HepG2 (cell line): ENCODE measurements around the gene SAMD4A. TPM values are rescaled to one million over a fixed set of nuclear protein-coding genes. Genes with fewer than 3 reads are reported as not detected.
A peak's percentile ranks its signal among the peaks of the same experiment; 100 is the strongest.

ENCODE experiments used
- DPF2 ChIP-seq: sonication (generic); formaldehyde crosslinking; IDR thresholded peaks from 2 replicates; pipeline ENCODE4 v1.4.0; 2020; ENCODE audit warnings: mild to moderate bottlenecking, low read depth, missing genetic modification reagents, borderline replicate concordance
- DRAP1 ChIP-seq: IDR thresholded peaks from 2 replicates; pipeline ENCODE4 v1.6.1; 2016; ENCODE audit warnings: missing genetic modification reagents, missing compliant biosample characterization
- GPN1 ChIP-seq: sonication (generic); formaldehyde crosslinking; IDR thresholded peaks from 2 replicates; pipeline ENCODE4 v1.5.1; 2020; ENCODE audit warnings: missing genetic modification reagents, borderline replicate concordance
- HNF1B ChIP-seq: sonication (generic); formaldehyde crosslinking; IDR thresholded peaks from 2 replicates; pipeline ENCODE4 v1.5.1; 2020; ENCODE audit warnings: mild to moderate bottlenecking, moderate library complexity, missing genetic modification reagents
- HOXA7 ChIP-seq: sonication (generic); formaldehyde crosslinking; IDR thresholded peaks from 2 replicates; pipeline ENCODE4 v1.8.1; 2022; ENCODE audit warnings: mild to moderate bottlenecking, missing genetic modification reagents, moderate library complexity
- MAFF ChIP-seq: IDR thresholded peaks from 2 replicates; pipeline ENCODE4 v1.6.1; 2011; ENCODE audit warnings: low read depth, low read length, improper control_type of control experiment
- MATR3 ChIP-seq: sonication (generic); formaldehyde crosslinking; IDR thresholded peaks from 2 replicates; pipeline ENCODE4 v1.4.0; 2020; ENCODE audit warnings: missing genetic modification reagents
- PHF21A ChIP-seq: sonication (generic); formaldehyde crosslinking; IDR thresholded peaks from 2 replicates; pipeline ENCODE4 v1.5.0; 2020; ENCODE audit warnings: mild to moderate bottlenecking, missing genetic modification reagents
- SALL1 ChIP-seq: sonication (generic); formaldehyde crosslinking; IDR thresholded peaks from 2 replicates; pipeline ENCODE4 v1.8.0; 2022; ENCODE audit warnings: mild to moderate bottlenecking, missing genetic modification reagents
- SKI ChIP-seq: fragments of 450-650 bp; IDR thresholded peaks from one replicate; pipeline ENCODE4 v1.6.1; 2018; ENCODE audit warnings: mild to moderate bottlenecking; ENCODE audit not compliant: partially characterized antibody
- SP5 ChIP-seq: IDR thresholded peaks from 2 replicates; pipeline ENCODE4 v1.6.1; 2016; ENCODE audit warnings: low read depth, borderline replicate concordance
- TRIM24 ChIP-seq: sonication (generic); formaldehyde crosslinking; IDR thresholded peaks from 2 replicates; pipeline ENCODE4 v1.8.0; 2022; ENCODE audit warnings: mild to moderate bottlenecking, missing genetic modification reagents
- ZBTB2 ChIP-seq: sonication (generic); formaldehyde crosslinking; IDR thresholded peaks from 2 replicates; pipeline ENCODE4 v1.8.0; 2022; ENCODE audit warnings: low read depth, missing genetic modification reagents
- ZBTB26 ChIP-seq: IDR thresholded peaks from 2 replicates; pipeline ENCODE4 v1.6.1; 2016; ENCODE audit warnings: missing compliant biosample characterization, missing genetic modification reagents, borderline replicate concordance
- ZNF337 ChIP-seq: sonication (generic); formaldehyde crosslinking; IDR thresholded peaks from 2 replicates; pipeline ENCODE4 v1.5.1; 2020; ENCODE audit warnings: missing genetic modification reagents, low read depth, mild to moderate bottlenecking, borderline replicate concordance
- polyA plus RNA-seq, 8 experiments: library from polyadenylated mRNA; depleted of rRNA in 3 of 8; stranded (reverse) in 7 of 8; unstranded in 1 of 8; fragments of >200 nt; fragmentation: Illumina TruSeq in 4 of 8; extraction: Trizol in 4 of 8; gene quantifications; 2 replicates each; pipeline versions ENCODE4 v1.2.1 to v1.2.3, GENCODE V29; 2011 to 2016; ENCODE audit warnings: low read depth in 4 of 8, missing spikeins in 1 of 8, mixed read lengths in 1 of 8; ENCODE audit not compliant: insufficient read depth in 1 of 8
- total RNA-seq, 5 experiments: library from RNA; depleted of rRNA; stranded (reverse); fragments of >200 nt; fragmentation: Illumina TruSeq; extraction: Trizol; gene quantifications; 2 replicates each; pipeline ENCODE4 v1.2.3, GENCODE V29; 2016; ENCODE audit warnings: low read depth in 1 of 5
- TF ChIP-seq, protein P1 (sequence below), 2 experiments: IDR thresholded peaks; 2 replicates each; pipeline ENCODE4 v1.6.1; 2011 to 2012; ENCODE audit warnings: low read length in 2 of 2, borderline replicate concordance in 1 of 2, low read depth in 1 of 2, mild to moderate bottlenecking in 1 of 2, moderate library complexity in 1 of 2
- TF ChIP-seq, protein P2 (sequence below): sonication (generic); formaldehyde crosslinking; IDR thresholded peaks from 2 replicates; pipeline ENCODE4; 2020; ENCODE audit warnings: missing genetic modification reagents, mild to moderate bottlenecking, borderline replicate concordance

SAMD4A gene
- total and polyA plus RNA-seq, 2 of the 13 experiments (the other 11 are each of a cell fraction or from before 2014, with no cell fraction given), result 11.8 to 13.0 TPM

DNA sequence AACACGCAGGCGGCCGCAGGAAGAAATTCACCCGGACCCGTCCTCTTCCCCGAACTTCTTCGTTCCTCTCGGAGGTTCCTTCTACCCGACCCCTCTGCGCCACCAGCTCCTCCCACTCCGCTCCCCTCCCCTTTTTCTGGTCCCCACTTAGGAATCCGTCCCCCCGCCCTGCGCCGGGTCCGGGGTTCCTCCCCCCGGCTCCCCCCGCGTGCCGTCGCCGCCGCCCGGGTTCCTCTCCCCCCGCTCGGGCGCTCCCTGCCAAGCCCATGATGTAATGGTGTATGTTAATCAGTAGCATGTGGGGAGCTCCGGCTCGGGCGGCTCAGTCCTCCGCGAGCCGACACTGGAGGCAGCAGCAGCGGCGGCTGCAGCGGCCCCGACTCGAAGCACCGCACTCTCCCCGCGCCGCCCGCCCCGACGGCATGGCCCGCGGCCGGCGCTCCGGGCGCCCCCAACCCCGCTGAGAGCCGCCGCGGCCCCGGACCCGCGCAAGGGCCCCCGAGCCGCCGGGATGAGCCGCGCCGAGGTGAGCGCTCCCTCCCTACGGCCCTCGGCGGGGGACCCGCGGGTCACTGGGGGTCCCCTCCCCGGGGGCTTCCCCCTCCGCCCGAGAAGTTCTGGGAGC, 1.0 kb upstream of the SAMD4A start (continued):
- TF ChIP-seq MATR3 (CRISPR knock-in tag), result no peak
- peak; percentile 60; the same call in 1 of the 2 replicates for TF ChIP-seq PHF21A (CRISPR knock-in tag)
- TF ChIP-seq SP5 (CRISPR knock-in tag), result no peak; the same call in 1 of the 2 replicates
- peak; percentile 49; the same call in 1 of the 2 replicates for TF ChIP-seq SALL1
- TF ChIP-seq HOXA7 (CRISPR knock-in tag), result no peak
- TF ChIP-seq, protein P1, sequence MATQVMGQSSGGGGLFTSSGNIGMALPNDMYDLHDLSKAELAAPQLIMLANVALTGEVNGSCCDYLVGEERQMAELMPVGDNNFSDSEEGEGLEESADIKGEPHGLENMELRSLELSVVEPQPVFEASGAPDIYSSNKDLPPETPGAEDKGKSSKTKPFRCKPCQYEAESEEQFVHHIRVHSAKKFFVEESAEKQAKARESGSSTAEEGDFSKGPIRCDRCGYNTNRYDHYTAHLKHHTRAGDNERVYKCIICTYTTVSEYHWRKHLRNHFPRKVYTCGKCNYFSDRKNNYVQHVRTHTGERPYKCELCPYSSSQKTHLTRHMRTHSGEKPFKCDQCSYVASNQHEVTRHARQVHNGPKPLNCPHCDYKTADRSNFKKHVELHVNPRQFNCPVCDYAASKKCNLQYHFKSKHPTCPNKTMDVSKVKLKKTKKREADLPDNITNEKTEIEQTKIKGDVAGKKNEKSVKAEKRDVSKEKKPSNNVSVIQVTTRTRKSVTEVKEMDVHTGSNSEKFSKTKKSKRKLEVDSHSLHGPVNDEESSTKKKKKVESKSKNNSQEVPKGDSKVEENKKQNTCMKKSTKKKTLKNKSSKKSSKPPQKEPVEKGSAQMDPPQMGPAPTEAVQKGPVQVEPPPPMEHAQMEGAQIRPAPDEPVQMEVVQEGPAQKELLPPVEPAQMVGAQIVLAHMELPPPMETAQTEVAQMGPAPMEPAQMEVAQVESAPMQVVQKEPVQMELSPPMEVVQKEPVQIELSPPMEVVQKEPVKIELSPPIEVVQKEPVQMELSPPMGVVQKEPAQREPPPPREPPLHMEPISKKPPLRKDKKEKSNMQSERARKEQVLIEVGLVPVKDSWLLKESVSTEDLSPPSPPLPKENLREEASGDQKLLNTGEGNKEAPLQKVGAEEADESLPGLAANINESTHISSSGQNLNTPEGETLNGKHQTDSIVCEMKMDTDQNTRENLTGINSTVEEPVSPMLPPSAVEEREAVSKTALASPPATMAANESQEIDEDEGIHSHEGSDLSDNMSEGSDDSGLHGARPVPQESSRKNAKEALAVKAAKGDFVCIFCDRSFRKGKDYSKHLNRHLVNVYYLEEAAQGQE (IDR thresholded peaks at IDR 0.05; ENCODE audit: borderline replicate concordance in 1 of 2, low read depth in 1 of 2, low read length in 2 of 2), result peak in 1 of 2 experiments; percentile 13; a peak in 1 of 4 replicates
- no peak for TF ChIP-seq GPN1 (CRISPR knock-in tag)
- TF ChIP-seq ZBTB2 (CRISPR knock-in tag), result peak; percentile 69; the same call in 1 of the 2 replicates
- TF ChIP-seq SKI, result peak; percentile 20
- TF ChIP-seq DRAP1 (CRISPR knock-in tag), result 0 out of 2 replicates have a peak, but pooled peaks have one; percentile 59
- TF ChIP-seq MAFF, result no peak
- no peak for TF ChIP-seq DPF2 (CRISPR knock-in tag)
- peak; percentile 75 for TF ChIP-seq HNF1B (CRISPR knock-in tag)
- 0 out of 2 replicates have a peak, but pooled peaks have one; percentile 48 for TF ChIP-seq ZBTB26 (CRISPR knock-in tag)
- TF ChIP-seq, protein P2, sequence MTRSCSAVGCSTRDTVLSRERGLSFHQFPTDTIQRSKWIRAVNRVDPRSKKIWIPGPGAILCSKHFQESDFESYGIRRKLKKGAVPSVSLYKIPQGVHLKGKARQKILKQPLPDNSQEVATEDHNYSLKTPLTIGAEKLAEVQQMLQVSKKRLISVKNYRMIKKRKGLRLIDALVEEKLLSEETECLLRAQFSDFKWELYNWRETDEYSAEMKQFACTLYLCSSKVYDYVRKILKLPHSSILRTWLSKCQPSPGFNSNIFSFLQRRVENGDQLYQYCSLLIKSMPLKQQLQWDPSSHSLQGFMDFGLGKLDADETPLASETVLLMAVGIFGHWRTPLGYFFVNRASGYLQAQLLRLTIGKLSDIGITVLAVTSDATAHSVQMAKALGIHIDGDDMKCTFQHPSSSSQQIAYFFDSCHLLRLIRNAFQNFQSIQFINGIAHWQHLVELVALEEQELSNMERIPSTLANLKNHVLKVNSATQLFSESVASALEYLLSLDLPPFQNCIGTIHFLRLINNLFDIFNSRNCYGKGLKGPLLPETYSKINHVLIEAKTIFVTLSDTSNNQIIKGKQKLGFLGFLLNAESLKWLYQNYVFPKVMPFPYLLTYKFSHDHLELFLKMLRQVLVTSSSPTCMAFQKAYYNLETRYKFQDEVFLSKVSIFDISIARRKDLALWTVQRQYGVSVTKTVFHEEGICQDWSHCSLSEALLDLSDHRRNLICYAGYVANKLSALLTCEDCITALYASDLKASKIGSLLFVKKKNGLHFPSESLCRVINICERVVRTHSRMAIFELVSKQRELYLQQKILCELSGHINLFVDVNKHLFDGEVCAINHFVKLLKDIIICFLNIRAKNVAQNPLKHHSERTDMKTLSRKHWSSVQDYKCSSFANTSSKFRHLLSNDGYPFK, result no peak
- no peak for TF ChIP-seq TRIM24 (CRISPR knock-in tag)
- TF ChIP-seq ZNF337 (CRISPR knock-in tag), result no peak
